HG03280 (cell line): ENCODE data around the gene EPHA8.

Experiments used
- ATAC-seq: cut with Tn5 transposase; IDR thresholded peaks from one replicate; pipeline ENCODE4 v1.9.1; 2021; ENCODE audit warnings: mild to moderate bottlenecking, moderate library complexity; ENCODE audit not compliant: unreplicated experiment

EPHA8 gene

DNA sequence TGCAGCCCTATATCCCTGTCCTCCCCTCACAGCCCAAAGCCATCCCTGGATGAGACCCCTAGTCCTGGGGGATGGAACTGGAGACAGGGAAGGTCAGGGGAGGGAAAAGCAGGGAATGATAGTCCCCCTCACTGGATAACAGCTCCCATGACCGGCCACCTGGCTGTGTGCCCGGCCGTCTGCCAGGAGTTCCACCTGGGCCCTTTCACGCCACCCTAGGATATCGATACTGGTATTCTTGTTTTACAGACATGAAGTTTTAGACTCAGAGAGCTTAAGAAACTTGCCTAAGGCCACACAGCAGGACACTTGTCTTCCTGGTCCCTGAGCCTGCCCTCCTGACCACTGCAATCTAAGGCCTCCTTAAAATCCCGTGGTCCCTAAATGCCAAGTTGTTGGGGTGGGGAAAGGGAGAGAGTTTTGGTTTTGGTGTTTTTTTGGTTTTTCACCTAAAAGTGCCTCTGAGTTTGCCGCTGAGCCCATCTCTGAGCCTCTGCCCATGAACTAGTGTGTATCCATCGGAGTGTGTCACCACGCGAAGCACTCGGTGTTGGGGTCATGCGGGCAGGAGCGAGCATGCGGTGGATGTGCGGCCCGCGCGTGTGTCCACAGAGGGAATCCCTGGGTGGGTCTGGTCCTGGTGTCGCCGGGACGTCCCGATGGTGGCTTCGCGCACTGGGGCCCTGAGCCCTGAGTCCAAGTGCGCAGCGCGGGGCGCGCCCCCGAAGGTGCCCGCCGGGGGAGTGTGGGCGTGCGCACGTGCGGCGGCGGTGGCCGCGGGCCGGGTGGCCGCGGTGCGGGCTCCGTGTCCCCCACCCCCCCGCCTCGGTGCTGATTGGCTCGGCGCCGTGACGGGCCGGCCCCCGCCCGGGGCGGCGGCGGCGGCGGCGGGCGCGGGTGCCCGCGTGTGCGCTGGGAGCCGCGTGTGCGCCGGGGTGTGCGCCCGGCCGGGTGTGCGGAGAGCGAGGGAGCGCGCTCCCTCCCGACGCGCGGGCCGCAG is at the start of gene EPHA8:
Gene EPHA8, plus strand, starts transcription at position 906 of the 1,000 bp plus-strand sequence. CDS start 147 bp downstream, outside the sequence.
- ATAC-seq: no peak

DNA sequence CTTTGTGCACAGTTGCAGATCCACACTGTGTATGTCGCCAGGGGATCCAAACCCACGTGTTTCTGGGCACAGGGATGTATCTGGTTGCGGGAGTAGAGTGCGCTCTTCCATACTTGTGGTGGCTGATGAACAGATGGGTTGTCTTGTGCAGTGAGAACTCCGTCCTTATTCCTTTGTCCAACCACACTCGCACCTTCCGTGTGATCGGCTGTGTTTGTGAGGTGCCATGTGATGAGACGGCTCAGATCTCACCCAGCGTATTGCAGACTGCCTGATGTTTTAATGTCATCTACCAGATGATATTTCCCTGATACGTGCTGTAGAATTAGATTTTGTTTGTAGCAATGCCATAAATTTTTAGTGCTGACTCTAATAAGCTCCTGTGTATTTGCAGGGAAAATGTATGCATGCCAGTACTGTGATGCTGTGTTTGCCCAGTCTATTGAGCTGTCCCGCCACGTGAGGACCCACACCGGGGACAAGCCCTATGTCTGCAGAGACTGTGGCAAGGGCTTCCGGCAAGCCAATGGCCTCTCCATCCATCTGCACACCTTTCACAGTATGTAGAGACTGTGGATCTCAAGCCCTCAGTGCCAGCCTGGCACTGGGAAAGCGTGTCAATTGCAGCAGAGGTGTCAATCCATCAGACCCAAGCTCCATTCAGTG is 46.2 kb upstream of the EPHA8 start:
- no peak for ATAC-seq

DNA sequence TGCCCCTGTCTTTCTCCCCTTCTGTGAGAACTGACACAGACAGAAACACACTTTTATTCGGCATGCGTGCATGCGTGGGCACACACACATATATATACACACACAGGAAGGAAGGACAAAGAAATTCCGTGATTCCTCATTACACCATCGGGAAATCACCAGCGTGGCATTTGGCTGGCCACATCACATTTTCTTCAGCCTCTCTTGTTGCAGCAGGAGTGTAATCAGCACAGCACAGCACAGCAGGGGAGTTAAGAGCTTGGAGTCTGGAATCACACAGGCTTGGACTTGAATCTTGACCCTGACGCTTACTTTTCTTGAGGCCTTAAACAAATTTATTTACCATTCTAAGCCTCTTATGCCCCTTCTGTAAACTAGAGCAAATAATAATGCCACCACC is 45.3 kb upstream of the EPHA8 start:
- ATAC-seq: no peak

DNA sequence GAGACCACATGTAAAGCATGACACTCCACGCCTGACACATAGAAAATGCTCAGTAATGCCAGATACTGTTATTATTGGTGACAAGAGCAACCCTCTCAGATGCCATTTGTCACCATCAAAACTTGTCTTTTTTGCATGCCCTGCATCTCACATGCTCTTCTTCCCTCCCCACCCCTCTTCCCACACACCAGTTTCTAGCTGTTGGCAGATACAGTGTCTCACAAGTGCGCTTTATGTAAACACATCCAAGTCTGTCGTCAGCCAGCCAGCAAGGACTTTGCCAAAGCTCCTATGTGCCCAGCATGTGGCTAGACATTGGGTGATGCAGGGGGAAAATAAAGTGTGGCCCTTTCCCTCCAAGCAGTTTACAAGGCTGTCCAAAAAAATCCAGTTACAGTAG is 44.9 kb upstream of the EPHA8 start:
- no peak for ATAC-seq

DNA sequence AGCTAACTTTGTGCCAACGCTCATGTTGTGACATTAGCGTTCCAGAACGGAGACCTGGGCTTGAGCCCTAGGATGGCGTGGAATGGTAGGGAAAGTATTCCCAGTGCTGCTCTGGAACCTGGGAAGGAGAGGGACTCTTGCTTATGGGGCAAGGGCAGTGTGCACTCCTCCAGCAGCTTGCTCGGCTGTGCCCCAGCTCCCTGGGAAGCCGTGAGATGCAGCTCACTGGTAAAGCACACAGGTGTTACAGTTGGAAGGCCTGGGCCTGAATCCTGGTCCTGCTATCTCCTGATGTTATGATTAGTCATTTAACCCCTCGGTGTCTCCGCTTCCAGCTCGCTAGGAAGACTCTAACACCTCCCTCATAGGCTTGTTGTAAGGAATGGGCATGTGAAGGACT is 42.4 kb upstream of the EPHA8 start:
- ATAC-seq: no peak

DNA sequence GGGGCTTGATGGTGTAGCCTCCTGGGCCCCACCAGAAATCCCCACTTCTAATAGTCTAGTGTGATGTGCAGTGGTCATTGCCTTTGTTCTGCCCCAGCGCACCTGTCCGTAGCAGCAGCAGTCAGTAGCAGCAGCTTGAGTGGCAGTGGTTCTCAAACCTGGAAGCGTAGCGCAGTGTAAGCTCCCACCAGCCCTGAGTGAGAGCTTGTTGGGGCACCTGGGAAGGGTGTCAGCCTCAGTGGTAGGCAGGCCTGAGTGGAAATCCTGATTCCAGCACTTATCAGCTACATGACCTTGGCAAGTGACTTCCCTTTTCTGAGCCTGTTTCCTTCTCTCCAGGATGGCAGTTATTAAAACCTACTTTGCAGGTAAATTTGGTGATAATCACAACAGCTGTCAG is 41.6 kb upstream of the EPHA8 start:
- ATAC-seq: no peak

DNA sequence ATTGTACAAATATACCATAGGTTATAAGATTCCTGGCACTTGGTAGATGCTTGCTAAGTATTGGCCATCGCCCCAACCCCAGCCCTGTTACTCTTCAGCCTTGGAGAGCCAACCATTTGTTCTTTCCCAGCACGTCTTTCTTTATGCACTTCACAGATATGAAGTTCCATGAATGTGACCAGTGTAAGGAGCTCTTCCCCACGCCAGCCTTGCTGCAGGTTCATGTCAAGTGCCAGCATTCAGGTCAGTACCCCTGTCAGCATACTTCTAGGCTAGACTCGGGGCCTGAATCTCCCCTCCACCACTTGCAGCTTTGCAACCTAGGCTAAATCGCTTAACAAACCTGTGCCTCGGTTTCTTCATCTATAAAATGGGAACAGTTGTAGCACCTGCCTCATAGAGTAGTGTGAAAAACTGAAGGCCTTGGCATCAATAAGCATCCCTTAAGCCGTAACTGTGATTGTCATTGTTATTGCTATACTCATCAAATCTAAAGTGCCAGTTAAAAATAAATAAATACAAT is 41.0 kb upstream of the EPHA8 start:
- no peak for ATAC-seq

DNA sequence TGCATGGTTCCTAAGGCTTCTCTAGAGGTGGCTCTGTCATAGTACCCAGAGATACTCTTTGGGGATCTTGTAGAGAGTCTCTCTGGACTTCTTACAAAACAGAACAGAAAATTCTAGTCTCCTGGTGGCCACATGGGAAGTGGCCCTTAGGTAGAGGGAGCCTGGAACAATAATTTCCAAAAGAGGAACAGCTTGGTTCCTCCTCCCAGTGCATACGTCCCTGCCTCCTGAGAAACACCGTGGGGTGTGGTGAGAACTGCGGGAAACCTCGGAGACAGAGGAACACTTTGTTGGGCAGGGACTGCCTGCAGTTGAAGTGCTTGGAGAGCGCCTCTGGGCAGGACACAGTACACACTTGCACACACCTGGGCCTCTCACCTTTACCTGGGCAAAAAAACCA is 38.8 kb upstream of the EPHA8 start:
- ATAC-seq: no peak

DNA sequence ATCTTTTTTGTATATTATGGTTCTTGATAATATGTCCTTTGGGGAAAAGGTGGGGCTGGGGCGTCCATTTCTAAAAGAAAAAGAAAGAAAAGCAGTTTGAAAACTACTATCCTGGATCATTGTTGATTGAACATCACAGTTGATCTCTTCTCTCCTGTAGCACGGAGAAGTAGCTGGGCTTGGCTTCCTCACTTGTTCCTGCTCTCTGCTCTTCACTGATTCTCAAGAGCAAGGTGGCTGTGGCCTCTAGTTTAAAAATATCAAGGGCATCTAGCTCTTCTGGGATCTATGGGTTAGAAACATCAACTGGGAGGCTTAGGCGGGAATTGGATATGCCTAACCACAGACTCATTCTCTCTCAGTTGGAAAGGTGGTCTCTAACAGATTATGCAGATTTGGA is 38.1 kb upstream of the EPHA8 start:
- ATAC-seq: no peak

DNA sequence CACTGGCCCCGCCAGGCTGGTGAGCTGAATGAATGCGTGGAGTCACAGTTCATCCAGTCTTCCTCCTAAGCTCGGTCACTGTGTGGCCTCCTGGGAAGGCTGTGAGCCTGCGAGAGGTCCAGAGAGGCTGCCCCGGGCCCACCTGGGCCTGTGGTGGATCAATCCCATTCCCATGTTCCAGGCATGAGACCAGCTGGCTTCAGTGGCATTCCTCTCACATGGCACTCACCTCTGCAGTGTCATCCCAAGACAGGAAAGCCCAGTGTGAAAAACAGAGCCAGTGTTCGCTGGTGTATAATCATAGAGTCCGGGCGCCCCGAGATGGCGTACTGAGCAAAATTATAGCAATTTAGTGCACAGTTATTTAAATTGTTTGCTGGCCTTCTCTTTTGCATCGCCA is 37.6 kb upstream of the EPHA8 start:
- no peak for ATAC-seq

DNA sequence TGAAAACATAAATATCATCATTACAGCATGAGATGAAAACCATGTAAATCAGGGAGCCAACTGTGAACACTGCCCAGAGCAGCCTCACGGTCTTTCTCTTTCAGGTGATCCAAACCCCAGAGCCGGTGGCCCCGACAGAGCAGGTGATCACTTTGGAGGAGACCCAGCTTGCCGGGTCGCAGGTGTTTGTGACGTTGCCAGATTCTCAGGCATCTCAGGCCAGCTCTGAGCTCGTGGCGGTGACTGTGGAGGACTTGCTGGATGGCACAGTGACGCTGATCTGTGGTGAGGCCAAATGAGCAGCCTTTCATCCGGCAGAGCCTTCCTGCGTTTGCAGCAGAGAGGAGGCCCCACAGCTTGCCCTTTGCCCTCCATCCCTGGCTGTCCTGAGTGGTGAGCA is 37.2 kb upstream of the EPHA8 start:
- no peak for ATAC-seq

DNA sequence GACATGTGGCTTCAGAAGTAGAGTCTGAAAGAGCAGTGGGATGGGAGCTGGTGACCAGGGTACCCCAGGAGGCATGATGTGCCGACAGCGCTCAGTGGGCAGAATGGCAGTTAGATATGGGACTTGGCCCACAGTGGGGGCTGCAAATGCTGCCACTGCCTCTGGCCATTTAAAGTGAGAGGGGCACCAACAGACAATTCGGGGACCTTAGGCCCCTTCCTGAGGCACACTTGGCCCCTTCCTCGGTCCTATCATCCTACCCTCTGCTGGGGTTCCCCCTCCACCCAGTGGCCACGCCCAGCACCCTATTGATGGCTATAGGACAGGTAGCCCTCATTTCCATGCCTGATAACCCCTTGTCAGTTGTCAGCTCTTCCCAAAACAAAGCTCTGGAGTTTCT is 36.6 kb upstream of the EPHA8 start:
- no peak for ATAC-seq

DNA sequence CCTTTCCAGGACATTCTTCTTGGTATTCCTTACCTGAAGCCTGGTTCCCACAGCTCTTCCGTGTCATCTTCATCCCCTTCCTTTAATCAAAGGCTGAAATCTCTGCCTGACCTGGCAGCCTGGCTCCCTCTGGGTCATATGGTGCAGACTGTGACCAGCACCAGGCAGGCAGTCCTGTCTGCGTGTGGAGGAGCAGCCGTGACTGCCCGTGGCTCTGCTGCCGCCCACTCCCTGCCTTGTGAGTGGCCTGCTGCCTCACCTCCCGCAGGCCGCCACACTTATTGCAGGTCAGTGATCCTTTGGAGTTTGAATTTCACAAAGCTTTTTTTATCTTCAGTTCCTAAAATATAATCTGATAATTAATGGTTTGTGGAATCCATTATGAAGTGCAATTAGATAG is 36.2 kb upstream of the EPHA8 start:
- no peak for ATAC-seq

DNA sequence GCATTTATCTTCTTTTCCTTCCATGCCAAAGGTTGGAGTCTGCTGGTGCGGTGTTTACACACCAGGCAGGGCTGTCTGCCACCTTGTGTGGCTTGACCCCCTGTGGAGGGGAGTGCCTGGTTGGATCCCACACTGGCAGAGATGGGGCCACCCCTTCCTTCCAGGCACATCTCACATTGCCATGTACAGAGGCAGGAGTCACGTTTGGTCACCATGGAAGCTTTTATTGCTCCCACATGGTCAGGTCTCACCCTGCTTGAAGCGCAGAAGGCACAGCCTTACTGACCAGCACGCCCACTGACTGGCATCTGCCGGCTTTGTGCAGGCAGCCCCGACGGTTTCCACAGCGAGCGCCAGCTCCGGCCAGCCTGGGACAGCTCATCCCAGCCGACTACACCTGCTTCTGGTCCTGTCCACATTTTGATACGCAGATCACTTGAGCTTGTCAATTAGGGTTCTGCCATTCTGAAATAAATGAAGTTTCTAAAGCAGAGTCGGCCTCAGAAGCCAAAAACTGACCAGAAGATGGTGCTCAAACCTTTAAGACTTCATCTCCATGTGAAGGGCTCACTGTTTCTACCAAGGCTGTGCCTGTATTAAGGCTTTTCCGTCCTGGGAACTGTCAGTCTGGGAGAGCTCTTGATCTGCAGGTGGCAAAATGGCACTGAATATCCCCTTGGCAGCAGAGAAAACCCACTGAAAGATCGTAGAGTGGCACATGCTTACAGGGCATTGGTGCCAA is 35.6 kb upstream of the EPHA8 start:
- ATAC-seq: no peak

DNA sequence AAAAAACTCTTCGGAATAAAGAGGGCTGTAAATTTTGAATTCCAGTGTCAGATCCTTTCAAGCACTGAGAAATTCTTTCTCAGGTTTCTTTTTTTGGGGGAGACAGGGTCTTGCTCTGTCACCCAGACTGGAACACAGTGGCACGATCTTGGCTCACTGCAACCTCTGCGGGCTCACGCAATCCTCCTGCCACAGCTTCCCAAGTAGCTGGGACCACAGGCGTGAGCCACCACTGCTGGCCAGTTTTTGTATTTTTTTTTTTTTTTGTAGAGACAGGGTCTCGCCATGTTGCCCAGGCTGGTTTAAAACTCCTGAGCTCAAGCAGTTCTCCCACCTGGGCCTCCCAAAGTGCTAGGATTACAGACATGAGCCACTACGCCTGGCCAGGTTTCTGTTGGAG is 34.8 kb upstream of the EPHA8 start:
- no peak for ATAC-seq

DNA sequence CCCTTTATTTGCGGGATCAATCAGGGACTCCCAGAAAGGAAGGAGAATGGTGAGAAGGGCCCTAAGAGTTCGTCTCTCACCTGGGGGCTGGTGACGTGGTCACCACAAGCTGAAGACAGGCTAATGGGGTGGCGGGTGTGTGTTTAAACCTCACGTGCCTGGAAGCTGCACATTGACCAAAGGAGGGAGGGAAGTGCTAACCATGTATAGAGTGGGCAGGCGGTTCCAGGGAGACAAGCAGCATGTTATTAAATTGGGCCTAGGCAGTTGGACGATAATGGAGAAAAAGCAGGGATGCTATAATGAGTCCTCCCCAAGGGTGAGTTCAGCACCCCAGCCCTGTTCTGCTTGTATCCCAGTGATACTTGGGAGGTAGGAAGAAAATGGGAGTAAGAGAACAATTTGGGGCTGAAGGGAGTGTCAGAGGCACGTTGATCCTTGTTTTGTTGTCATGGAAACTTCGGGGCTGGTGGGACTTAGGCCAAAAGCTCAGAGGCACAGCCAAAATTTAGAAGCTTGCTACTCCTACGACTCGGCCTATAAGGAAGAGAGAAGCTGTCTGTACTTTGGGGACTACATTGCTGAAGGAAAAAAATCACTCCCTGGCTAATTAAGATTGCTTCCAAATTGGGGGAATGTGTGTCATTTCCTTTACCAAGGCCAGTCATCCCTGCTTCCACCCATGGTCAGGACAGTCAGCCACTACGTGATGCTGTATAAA is 33.2 kb upstream of the EPHA8 start:
- no peak for ATAC-seq

DNA sequence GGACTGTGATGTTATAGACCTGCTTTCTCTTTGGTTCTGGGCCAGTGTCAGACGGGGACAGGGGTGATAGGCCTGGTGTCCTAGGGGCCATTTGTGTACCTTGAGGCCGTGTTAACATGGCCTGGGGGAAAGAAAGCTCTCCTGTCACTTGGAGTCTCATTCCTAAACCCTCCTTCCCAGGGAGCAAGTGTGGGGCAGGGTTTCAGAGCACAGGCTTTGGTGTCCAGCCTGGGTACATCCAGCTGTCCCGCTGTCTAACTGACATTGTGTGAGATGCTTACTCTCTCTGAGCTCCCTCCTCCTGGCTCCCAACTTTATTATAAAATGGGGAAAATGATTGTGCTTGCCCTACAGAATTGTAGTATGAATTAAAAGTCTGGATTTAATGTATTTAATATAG is 32.6 kb upstream of the EPHA8 start:
- no peak for ATAC-seq

DNA sequence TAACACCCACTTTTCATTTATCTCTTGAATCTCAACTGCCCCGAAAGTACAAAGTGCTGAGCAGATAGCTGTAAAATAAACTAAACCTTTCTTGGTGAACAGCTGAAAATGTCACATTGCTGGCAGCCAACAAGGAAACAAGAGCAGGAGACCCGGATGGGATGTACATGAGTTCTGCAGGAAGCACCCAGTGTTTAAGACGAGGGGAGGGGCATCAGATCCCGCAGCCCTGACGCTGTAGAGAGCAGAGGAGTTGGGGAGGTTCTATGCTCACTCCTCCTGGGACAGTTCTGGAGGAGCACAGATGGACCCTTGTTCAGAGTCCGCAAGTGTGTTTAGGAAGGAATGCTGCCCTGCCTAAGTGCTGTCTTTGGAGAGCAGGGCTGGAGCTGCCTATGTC is 32.0 kb upstream of the EPHA8 start:
- ATAC-seq: no peak

DNA sequence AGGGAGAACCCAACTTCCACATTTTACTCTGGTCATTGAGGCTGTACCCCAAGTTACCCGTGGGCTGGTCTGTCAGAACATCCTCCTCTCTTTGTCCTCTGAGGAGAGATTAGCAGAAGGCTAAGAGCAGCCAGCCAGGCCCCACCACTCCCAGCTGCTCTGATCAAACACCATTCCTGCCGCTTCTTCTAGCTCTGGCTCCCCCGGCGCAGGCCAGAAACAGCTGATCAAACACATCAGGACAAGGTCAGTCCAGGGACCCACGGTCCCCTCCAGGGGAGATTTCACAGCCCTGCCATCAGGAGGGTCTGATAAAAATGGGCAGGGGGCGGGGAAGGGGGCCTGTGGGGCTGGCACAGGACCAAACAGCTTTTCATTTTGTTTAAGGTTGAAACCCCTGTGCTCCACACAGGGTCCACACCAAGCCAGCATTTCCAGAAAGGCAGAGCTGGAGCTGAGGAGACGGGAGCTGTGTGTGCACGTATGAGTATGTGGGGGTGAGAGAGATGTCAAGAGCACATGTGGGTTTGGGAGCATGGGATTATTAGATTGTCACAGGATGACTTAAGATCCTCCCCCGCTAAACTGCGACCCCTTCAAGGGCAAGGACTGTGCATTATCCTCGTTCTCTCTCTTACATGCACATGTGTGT is 29.9 kb upstream of the EPHA8 start:
- ATAC-seq: no peak

DNA sequence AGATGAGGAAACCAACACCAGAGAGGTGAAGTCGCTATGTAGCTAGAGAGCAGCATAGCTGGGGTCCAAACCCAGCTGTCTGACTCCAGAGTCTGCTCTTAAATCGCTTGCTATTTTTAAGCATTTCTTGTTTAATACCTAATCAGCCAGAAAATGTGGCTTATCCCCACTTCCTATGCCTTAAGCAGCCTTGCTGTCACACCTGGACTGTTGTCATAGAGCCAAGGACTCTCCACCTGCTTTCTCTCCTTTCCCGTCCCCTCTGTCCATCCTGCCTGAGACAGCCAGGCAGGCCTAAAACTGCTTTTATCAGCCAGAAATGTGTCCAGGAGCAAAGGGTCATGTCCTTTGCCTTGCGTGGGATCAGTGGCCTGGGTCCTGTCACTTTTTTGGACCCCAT is 28.3 kb upstream of the EPHA8 start:
- no peak for ATAC-seq
